ENCODE results near the gene PTGDS.

Gene PTGDS

DNA sequence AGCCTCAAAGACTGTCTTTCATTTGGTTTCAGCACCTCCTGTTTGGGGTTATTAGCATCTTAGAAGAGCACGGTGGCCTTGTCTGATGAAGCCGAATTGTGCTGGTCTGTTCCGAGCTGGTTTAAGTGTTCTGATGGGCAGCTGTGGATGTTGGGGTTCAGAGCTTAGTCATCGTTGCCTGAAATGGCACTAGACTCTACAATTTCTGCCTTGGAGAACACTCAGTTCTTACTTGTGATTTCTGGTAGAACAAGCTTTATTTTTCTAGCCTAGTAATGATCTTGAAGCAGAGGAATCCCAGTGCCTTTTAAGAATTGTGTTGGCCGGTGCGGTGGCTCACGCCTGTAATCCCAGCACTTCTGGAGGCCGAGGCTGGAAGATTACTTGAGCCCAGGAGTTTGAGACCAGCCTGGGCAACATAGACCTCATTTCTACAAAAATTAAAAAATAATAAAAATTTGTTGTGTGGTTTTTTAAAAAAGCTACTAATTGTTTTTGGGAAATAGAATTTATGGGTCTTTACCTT is 40.6 kb upstream of the PTGDS start:
- TF ChIP-seq CSDC2 (CRISPR knock-in tag; IDR thresholded peaks at IDR 0.05) (no peak), ZNF70 (CRISPR knock-in tag; IDR thresholded peaks at IDR 0.05) (no peak), RARB (CRISPR knock-in tag; IDR thresholded peaks at IDR 0.05) (no peak), PPARA (CRISPR knock-in tag; IDR thresholded peaks at IDR 0.05; ENCODE audit: borderline replicate concordance) (no peak)
- TF ChIP-seq, protein P1, sequence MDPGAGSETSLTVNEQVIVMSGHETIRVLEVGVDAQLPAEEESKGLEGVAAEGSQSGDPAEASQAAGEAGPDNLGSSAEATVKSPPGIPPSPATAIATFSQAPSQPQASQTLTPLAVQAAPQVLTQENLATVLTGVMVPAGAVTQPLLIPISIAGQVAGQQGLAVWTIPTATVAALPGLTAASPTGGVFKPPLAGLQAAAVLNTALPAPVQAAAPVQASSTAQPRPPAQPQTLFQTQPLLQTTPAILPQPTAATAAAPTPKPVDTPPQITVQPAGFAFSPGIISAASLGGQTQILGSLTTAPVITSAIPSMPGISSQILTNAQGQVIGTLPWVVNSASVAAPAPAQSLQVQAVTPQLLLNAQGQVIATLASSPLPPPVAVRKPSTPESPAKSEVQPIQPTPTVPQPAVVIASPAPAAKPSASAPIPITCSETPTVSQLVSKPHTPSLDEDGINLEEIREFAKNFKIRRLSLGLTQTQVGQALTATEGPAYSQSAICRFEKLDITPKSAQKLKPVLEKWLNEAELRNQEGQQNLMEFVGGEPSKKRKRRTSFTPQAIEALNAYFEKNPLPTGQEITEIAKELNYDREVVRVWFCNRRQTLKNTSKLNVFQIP (CRISPR knock-in tag; IDR thresholded peaks at IDR 0.05; ENCODE audit: borderline replicate concordance, low read depth) = no peak
- TF ChIP-seq, protein P2, sequence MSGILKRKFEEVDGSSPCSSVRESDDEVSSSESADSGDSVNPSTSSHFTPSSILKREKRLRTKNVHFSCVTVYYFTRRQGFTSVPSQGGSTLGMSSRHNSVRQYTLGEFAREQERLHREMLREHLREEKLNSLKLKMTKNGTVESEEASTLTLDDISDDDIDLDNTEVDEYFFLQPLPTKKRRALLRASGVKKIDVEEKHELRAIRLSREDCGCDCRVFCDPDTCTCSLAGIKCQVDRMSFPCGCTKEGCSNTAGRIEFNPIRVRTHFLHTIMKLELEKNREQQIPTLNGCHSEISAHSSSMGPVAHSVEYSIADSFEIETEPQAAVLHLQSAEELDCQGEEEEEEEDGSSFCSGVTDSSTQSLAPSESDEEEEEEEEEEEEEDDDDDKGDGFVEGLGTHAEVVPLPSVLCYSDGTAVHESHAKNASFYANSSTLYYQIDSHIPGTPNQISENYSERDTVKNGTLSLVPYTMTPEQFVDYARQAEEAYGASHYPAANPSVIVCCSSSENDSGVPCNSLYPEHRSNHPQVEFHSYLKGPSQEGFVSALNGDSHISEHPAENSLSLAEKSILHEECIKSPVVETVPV (CRISPR knock-in tag; IDR thresholded peaks at IDR 0.05) = no peak

DNA sequence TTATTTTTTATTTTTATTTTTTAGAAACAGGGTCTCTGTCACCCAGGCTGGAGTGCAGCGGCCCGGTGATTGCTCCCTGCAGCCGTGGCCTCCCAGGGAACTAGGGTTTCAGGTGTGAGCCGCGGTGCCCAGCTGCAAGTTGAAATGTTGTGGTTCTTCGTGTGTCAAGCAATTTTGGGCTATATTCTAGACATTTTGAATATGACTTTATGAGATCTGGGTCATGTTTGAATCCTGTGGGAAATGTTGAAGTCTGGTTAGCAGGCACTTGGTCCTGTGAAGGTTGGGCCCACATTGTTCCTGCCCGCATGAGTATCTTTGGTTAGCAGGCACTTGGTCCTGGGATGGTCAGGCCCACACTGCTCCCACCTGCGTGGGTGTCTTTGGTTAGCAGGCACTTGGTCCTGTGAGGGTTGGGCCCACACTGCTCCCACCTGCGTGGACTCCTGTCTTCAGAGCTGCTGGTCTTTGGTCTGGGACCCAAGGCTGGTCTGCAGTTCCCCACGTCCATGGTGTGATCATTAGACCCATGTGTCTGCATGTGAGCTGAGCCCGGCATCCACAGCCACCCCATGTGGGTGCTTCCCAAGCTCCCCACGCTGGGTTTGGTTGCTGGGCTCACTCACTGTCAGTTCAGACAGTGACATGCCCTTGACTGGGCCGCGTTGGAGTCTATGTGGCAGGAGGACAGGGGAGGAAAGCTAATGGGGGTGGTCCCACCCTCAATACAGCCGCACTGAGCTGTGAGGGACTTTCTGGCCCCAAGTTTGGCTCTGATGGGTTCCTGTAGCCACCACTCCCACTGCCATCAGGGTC is 39.9 kb upstream of the PTGDS start:
- no peak for TF ChIP-seq SNAI2 (CRISPR knock-in tag; IDR thresholded peaks at IDR 0.05)

More for the DNA sequence above, 40.6 kb upstream of the PTGDS start:
- ATAC-seq = no peak

DNA sequence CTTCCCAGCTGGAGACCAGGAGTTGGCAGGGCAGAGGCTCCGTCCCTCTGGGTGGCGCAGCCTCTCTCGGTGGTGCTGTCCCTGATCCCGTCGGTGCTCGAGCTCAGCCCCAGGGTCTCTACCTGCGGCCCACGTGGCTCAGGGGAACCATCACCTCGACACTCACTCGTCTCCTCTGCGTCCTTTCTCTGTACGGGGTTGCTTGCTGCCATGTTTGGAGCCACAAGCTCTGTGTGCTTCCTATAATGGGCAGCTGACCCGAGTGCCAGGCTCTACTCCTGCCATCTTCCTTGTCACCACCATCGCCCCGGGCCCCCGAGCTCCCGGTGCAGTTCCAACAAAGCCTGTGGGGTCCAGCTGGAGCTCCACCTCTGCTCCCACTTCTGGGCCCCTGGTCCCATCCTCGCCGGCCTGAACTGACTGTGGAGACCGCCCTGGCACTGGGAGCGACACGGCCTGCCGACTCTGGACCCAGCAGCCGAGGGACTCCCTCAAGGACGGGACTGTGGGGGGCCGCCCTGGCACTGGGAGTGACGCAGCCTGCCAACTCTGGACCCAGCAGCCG is 37.8 kb upstream of the PTGDS start:
- TF ChIP-seq, protein P2 (CRISPR knock-in tag; IDR thresholded peaks at IDR 0.05) = no peak
- TF ChIP-seq ISL1 (CRISPR knock-in tag; IDR thresholded peaks at IDR 0.05) (no peak), ESRRG (CRISPR knock-in tag; IDR thresholded peaks at IDR 0.05) (no peak), RARB (CRISPR knock-in tag; IDR thresholded peaks at IDR 0.05) (no peak), ZC3H10 (CRISPR knock-in tag; IDR thresholded peaks at IDR 0.05) (no peak), ZFP3 (CRISPR knock-in tag; IDR thresholded peaks at IDR 0.05) (no peak)
- TF ChIP-seq, protein P3, sequence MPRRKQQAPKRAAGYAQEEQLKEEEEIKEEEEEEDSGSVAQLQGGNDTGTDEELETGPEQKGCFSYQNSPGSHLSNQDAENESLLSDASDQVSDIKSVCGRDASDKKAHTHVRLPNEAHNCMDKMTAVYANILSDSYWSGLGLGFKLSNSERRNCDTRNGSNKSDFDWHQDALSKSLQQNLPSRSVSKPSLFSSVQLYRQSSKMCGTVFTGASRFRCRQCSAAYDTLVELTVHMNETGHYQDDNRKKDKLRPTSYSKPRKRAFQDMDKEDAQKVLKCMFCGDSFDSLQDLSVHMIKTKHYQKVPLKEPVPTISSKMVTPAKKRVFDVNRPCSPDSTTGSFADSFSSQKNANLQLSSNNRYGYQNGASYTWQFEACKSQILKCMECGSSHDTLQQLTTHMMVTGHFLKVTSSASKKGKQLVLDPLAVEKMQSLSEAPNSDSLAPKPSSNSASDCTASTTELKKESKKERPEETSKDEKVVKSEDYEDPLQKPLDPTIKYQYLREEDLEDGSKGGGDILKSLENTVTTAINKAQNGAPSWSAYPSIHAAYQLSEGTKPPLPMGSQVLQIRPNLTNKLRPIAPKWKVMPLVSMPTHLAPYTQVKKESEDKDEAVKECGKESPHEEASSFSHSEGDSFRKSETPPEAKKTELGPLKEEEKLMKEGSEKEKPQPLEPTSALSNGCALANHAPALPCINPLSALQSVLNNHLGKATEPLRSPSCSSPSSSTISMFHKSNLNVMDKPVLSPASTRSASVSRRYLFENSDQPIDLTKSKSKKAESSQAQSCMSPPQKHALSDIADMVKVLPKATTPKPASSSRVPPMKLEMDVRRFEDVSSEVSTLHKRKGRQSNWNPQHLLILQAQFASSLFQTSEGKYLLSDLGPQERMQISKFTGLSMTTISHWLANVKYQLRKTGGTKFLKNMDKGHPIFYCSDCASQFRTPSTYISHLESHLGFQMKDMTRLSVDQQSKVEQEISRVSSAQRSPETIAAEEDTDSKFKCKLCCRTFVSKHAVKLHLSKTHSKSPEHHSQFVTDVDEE (CRISPR knock-in tag; IDR thresholded peaks at IDR 0.05) = no peak
- ATAC-seq = no peak

More for the DNA sequence above, 39.9 kb upstream of the PTGDS start:
- no peak for ATAC-seq

DNA sequence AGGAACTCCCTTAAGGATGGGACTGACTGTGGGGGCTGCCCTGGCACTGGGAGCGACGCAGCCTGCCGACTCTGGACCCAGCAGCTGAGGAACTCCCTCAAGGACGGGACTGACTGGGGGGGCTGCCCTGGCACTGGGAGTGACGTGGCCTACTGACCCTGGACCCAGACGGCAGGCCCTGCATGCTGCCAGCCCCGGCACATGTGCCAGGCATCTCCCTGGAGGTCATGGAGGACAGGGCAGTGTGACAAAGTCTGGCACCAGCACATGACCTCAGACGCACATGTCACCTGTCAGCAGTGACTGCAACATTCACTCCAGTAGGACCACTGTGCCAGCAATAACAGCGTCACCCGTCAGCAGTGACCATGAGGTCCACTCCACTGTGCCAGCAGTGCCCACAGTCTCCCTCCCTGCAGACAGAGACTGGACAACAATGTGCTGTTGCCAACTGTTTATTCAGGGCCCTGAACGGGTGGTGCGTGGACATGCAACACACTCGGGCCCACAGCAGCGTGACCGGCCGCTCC is 37.2 kb upstream of the PTGDS start:
- TF ChIP-seq TOX (CRISPR knock-in tag; IDR thresholded peaks at IDR 0.05; ENCODE audit: borderline replicate concordance) = no peak
- no peak for TF ChIP-seq TCF4 (CRISPR knock-in tag; IDR thresholded peaks at IDR 0.05; ENCODE audit: borderline replicate concordance)
- TF ChIP-seq CSDC2 (CRISPR knock-in tag; IDR thresholded peaks at IDR 0.05) = no peak
- TF ChIP-seq, protein P4, sequence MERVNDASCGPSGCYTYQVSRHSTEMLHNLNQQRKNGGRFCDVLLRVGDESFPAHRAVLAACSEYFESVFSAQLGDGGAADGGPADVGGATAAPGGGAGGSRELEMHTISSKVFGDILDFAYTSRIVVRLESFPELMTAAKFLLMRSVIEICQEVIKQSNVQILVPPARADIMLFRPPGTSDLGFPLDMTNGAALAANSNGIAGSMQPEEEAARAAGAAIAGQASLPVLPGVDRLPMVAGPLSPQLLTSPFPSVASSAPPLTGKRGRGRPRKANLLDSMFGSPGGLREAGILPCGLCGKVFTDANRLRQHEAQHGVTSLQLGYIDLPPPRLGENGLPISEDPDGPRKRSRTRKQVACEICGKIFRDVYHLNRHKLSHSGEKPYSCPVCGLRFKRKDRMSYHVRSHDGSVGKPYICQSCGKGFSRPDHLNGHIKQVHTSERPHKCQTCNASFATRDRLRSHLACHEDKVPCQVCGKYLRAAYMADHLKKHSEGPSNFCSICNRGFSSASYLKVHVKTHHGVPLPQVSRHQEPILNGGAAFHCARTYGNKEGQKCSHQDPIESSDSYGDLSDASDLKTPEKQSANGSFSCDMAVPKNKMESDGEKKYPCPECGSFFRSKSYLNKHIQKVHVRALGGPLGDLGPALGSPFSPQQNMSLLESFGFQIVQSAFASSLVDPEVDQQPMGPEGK (CRISPR knock-in tag; IDR thresholded peaks at IDR 0.05; ENCODE audit: borderline replicate concordance) = no peak
- TF ChIP-seq GLIS3 (CRISPR knock-in tag; IDR thresholded peaks at IDR 0.05) = no peak
- no peak for TF ChIP-seq ARNTL (CRISPR knock-in tag; IDR thresholded peaks at IDR 0.05; ENCODE audit: borderline replicate concordance, low read depth)
- no peak for TF ChIP-seq OSR1 (CRISPR knock-in tag; IDR thresholded peaks at IDR 0.05)
- TF ChIP-seq, protein P1 (CRISPR knock-in tag; IDR thresholded peaks at IDR 0.05; ENCODE audit: borderline replicate concordance, low read depth) = no peak
- ATAC-seq = no peak

All from SK-N-SH treated with all-trans-retinoic acid at 6 μM for 48 hours (cell line).